Esophagus muscularis mucosa (tissue), 3 donors: ENCODE data around the gene CDC5L.

Experiments used
- CTCF ChIP-seq, 3 experiments: fragments of 200-600 bp in 2 of 3; fragments of 450-650 bp in 1 of 3; sonication (generic) in 2 of 3; IDR thresholded peaks; one replicate each; pipeline ENCODE4 v1.5.1; 2017 to 2019; ENCODE audit warnings: antibody characterized with exemption in 3 of 3, mild to moderate bottlenecking in 2 of 3, moderate library complexity in 1 of 3
- POLR2A ChIP-seq: fragments of 450-650 bp; IDR thresholded peaks from one replicate; pipeline ENCODE4 v1.6.1; 2017; ENCODE audit warnings: antibody characterized with exemption, moderate library complexity, mild to moderate bottlenecking, low read depth
- POLR2AphosphoS5 ChIP-seq, 2 donors: sonication (generic); formaldehyde crosslinking; IDR thresholded peaks; one replicate each; pipeline ENCODE4 v1.6.1; 2017; ENCODE audit warnings: antibody characterized with exemption in 2 of 2

GRCh38 chr6:44493593-44493992 lies 106.1 kb downstream of the CDC5L start:
- TF ChIP-seq CTCF (IDR thresholded peaks at IDR 0.05), result no peak
- TF ChIP-seq POLR2AphosphoS5 (IDR thresholded peaks at IDR 0.05), result no peak
- no peak for TF ChIP-seq POLR2A
